Neural crest cell (in vitro differentiated cells): Measurements from ENCODE around the gene PLSCR3. TPM values are rescaled to one million over a fixed set of nuclear protein-coding genes. Genes with fewer than 3 reads are reported as not detected.
A peak's percentile ranks its signal among the peaks of the same experiment; 100 is the strongest.

Source experiments
- DNase-seq: peaks from one replicate; pipeline ENCODE4 v3.0.0; 2021; ENCODE audit warnings: low read depth, mixed read lengths, low spot score
- H3K27ac Mint-ChIP-seq: one replicate; pipeline ENCODE4 v1.8.0; 2021; ENCODE audit warnings: mild to moderate bottlenecking, mixed read lengths; ENCODE audit not compliant: unreplicated experiment
- H3K27me3 Mint-ChIP-seq: 2 replicates; pipeline ENCODE4 v1.8.0; 2021; ENCODE audit warnings: low read depth, mild to moderate bottlenecking, mixed read lengths
- H3K36me3 Mint-ChIP-seq: 2 replicates; pipeline ENCODE4 v1.8.0; 2021; ENCODE audit warnings: low read depth, mild to moderate bottlenecking, mixed read lengths
- H3K4me1 Mint-ChIP-seq: 2 replicates; pipeline ENCODE4 v1.8.0; 2021; ENCODE audit warnings: mixed read lengths
- H3K4me3 Mint-ChIP-seq: one replicate; pipeline ENCODE4 v1.8.0; 2021; ENCODE audit warnings: mild to moderate bottlenecking, mixed read lengths
- H3K9me3 Mint-ChIP-seq: 2 replicates; pipeline ENCODE4 v1.8.0; 2021; ENCODE audit warnings: mixed read lengths
- total RNA-seq: library from RNA; stranded (reverse); gene quantifications from 2 replicates; pipeline ENCODE4 v1.2.1, GENCODE V29; 2021
- TF ChIP-seq, protein P1 (sequence below): fragments of 200-600 bp; sonication (generic); conservative IDR thresholded peaks from 2 replicates; pipeline ENCODE4 v1.5.0; 2021; ENCODE audit warnings: antibody characterized with exemption, mild to moderate bottlenecking

Gene PLSCR3
- total RNA-seq, 1 donor from 2014 or later: 25.7 TPM

- no peak overlapping the region for H3K4me3 Mint-ChIP-seq
- H3K27ac Mint-ChIP-seq: no peak overlapping the region
- TF ChIP-seq, protein P1, sequence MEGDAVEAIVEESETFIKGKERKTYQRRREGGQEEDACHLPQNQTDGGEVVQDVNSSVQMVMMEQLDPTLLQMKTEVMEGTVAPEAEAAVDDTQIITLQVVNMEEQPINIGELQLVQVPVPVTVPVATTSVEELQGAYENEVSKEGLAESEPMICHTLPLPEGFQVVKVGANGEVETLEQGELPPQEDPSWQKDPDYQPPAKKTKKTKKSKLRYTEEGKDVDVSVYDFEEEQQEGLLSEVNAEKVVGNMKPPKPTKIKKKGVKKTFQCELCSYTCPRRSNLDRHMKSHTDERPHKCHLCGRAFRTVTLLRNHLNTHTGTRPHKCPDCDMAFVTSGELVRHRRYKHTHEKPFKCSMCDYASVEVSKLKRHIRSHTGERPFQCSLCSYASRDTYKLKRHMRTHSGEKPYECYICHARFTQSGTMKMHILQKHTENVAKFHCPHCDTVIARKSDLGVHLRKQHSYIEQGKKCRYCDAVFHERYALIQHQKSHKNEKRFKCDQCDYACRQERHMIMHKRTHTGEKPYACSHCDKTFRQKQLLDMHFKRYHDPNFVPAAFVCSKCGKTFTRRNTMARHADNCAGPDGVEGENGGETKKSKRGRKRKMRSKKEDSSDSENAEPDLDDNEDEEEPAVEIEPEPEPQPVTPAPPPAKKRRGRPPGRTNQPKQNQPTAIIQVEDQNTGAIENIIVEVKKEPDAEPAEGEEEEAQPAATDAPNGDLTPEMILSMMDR: no peak
- no peak for DNase-seq
- no peaks in the 10 kb centered on the region for H3K36me3 Mint-ChIP-seq
- H3K4me1 Mint-ChIP-seq: peaks cover 11% of the 10 kb centered on the region
- H3K27me3 Mint-ChIP-seq: peaks cover 54% of the 10 kb centered on the region
- H3K9me3 Mint-ChIP-seq: no peaks in the 10 kb centered on the region
Measured at GRCh38 chr17:7384489-7385081, 9.7 kb downstream of the PLSCR3 start.

GRCh38 chr17:7383742-7384488, 10.4 kb downstream of the PLSCR3 start:
- peaks cover 5% of the 10 kb centered on the region for H3K36me3 Mint-ChIP-seq
- TF ChIP-seq, protein P1: no peak
- H3K27me3 Mint-ChIP-seq: peaks cover 60% of the 10 kb centered on the region
- H3K27ac Mint-ChIP-seq: no peak overlapping the region
- peaks cover 11% of the 10 kb centered on the region for H3K4me1 Mint-ChIP-seq
- DNase-seq: peak; percentile 55
- peaks cover 6% of the 10 kb centered on the region for H3K9me3 Mint-ChIP-seq
- no peak overlapping the region for H3K4me3 Mint-ChIP-seq

DNA sequence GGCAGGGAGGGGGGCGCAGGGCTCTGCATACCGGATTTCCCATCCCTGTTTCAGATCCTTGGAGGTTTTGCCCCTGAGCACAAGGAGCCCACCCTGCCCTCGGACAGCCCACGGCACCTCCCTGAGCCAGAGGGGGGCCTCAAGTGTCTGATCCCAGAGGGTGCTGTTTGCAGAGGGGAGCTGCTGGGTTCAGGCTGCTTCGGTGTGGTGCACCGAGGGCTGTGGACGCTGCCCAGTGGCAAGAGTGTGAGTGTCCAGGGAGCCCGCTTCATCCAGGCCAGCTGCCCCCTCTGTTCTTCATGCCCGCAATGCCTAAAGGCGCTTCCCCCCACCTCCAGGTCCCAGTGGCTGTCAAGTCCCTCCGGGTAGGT, 11.0 kb downstream of the PLSCR3 start:
- Mint-ChIP-seq H3K36me3 (peaks cover 5% of the 10 kb centered on the region), H3K27me3 (peaks cover 64% of the 10 kb centered on the region), H3K4me1 (peaks cover 11% of the 10 kb centered on the region), H3K27ac (no peak overlapping the region), H3K9me3 (peaks cover 6% of the 10 kb centered on the region), H3K4me3 (no peak overlapping the region)
- DNase-seq: no peak
- TF ChIP-seq, protein P1: no peak

- no peak overlapping the region for H3K27ac Mint-ChIP-seq
- peak overlapping the region; percentile 41 for H3K4me3 Mint-ChIP-seq
- peaks cover 11% of the 10 kb centered on the region for H3K4me1 Mint-ChIP-seq
- H3K9me3 Mint-ChIP-seq: peaks cover 6% of the 10 kb centered on the region
- H3K36me3 Mint-ChIP-seq: peaks cover 5% of the 10 kb centered on the region
- DNase-seq: no peak
- TF ChIP-seq, protein P1: no peak
- H3K27me3 Mint-ChIP-seq: peaks cover 66% of the 10 kb centered on the region
Measured at GRCh38 chr17:7382901-7383300, 11.4 kb downstream of the PLSCR3 start.

- Mint-ChIP-seq H3K4me1 (peaks cover 11% of the 10 kb centered on the region), H3K9me3 (peaks cover 6% of the 10 kb centered on the region), H3K4me3 (peak within 1 kb of the TSS; percentile 73), H3K27ac (no peak within 1 kb of the TSS), H3K36me3 (peaks cover 5% of the 10 kb centered on the region), H3K27me3 (peaks cover 78% of the 10 kb centered on the region)
- no peak for DNase-seq
- TF ChIP-seq, protein P1: no peak
Measured at GRCh38 chr17:7380855-7381683, 13.3 kb downstream of the PLSCR3 start, which contains the start of gene TNK1. TSS of gene TNK1 (plus strand) at chr17:7381089. CDS start at chr17:7382927, 1,838 bp downstream.
